ENCODE results near the gene ZNF428. TPM values are rescaled to one million over a fixed set of nuclear protein-coding genes. Genes with fewer than 3 reads are reported as not detected.
A peak's percentile ranks its signal among the peaks of the same experiment; 100 is the strongest.
"Not testable (repeated sequence)": the region's sequence is repeated elsewhere in the genome, so short reads cannot be mapped to it uniquely, and the experiment has no call there.

ZNF428 gene
- total RNA-seq, 6 experiments from 2014 or later, result 10.9 to 16.7 (median 13.3) TPM

DNA sequence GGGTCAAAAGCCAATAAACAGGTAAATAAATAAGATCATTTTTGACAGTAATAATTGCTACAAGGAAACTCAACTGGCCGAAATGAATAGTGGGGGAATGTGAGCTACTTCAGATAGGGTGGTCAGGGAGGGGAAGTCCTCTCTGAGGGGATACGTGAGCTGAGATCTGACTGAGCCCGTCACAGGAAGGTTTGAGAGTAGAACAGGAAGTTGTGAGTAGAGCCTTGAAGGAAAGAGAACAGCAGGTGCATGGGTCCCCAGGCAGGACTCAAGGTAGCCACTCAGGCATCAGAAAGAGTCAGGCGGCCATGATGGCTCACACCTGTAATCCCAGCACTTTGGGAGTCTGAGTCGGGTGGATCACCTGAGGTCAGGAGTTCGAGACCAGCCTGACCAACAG lies 29.8 kb downstream of the ZNF428 start:
- H3K36me3 ChIP-seq, result peaks cover 0 to 11% (median 2%) of the 10 kb centered on the region in 4 donors
- no peak overlapping the region for H3K27ac ChIP-seq

DNA sequence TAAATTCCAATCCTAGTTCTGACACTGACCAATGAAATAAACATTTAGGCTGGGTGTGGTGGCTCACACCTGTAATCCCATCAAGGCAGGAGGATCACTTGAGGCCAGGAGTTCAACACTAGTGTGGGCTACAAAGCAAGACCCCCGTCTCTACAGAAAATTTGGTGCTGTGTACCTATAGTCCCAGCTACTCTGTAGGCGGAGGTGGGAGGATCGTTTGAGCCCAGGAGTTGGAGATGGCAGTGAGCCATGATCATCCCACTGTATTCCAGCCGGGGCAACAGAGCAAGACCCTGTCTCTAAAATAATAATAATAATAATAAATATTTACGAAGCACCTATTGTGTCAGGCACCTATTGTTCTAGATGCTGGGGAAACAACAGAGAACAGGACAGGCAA lies 30.2 kb downstream of the ZNF428 start:
- intact Hi-C loops (cut with DNase I), result no loop called here

More for the DNA sequence above, 29.8 kb downstream of the ZNF428 start:
- H3K9me3 ChIP-seq, result no peaks in the 10 kb centered on the region
- TF ChIP-seq, protein P1, sequence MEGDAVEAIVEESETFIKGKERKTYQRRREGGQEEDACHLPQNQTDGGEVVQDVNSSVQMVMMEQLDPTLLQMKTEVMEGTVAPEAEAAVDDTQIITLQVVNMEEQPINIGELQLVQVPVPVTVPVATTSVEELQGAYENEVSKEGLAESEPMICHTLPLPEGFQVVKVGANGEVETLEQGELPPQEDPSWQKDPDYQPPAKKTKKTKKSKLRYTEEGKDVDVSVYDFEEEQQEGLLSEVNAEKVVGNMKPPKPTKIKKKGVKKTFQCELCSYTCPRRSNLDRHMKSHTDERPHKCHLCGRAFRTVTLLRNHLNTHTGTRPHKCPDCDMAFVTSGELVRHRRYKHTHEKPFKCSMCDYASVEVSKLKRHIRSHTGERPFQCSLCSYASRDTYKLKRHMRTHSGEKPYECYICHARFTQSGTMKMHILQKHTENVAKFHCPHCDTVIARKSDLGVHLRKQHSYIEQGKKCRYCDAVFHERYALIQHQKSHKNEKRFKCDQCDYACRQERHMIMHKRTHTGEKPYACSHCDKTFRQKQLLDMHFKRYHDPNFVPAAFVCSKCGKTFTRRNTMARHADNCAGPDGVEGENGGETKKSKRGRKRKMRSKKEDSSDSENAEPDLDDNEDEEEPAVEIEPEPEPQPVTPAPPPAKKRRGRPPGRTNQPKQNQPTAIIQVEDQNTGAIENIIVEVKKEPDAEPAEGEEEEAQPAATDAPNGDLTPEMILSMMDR (IDR thresholded peaks at IDR 0.05), result no peak
- no peak for TF ChIP-seq POLR2A (IDR thresholded peaks at IDR 0.05)
- ATAC-seq, result no peak
- 58% methylated on average over 3 of the region's 6 CpGs for WGBS (ENCODE audit: insufficient coverage, low coverage, low lambda C conversion rate, missing lambda C conversion rate)
- H3K4me1 ChIP-seq, result peaks cover 0 to 12% (median 5%) of the 10 kb centered on the region in 4 donors
- H3K27me3 ChIP-seq, result no peaks in the 10 kb centered on the region
- no peak overlapping the region for H3K4me3 ChIP-seq
- DNase-seq, result no peak
- intact Hi-C loops (cut with DNase I), result no loop called here

DNA sequence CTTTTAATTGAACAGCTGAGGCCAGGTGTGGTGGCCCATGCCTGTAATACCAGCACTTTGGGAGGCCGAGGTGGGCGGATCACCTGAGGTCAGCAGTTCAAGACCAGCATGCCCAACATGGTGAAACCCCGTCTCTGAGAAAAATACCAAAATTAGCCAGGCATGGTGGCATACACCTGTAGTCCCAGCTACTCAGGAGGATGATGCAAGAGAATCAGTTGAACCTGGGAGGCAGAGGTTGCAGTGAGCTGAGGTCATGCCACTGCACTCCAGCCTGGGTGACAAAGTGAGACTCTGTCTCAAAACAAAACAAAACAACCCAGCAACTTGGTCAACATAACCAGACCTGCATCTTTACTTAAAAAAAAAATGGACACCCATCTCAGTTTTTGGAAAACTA lies 32.4 kb downstream of the ZNF428 start:
- H3K36me3 ChIP-seq, ATAC-seq: not testable (repeated sequence)
- WGBS (ENCODE audit: insufficient coverage, low coverage, low lambda C conversion rate, missing lambda C conversion rate), result no CpG with 5 or more reads among the region's 3 CpGs

More for the DNA sequence above, 30.2 kb downstream of the ZNF428 start:
- Histone ChIP-seq H3K4me3 (no peak overlapping the region), H3K4me1 (peaks cover 0 to 12% (median 5%) of the 10 kb centered on the region in 4 donors), H3K27ac (no peak overlapping the region), H3K27me3 (no peaks in the 10 kb centered on the region), H3K9me3 (no peaks in the 10 kb centered on the region), H3K36me3 (peaks cover 0 to 11% (median 2%) of the 10 kb centered on the region in 4 donors)
- DNase-seq (no peak), ATAC-seq (no peak)
- TF ChIP-seq, protein P1 (IDR thresholded peaks at IDR 0.05), result no peak
- TF ChIP-seq POLR2A (IDR thresholded peaks at IDR 0.05), result no peak
- WGBS (ENCODE audit: insufficient coverage, low coverage, low lambda C conversion rate, missing lambda C conversion rate), result 81% methylated on average over 5 of the region's 5 CpGs

DNA sequence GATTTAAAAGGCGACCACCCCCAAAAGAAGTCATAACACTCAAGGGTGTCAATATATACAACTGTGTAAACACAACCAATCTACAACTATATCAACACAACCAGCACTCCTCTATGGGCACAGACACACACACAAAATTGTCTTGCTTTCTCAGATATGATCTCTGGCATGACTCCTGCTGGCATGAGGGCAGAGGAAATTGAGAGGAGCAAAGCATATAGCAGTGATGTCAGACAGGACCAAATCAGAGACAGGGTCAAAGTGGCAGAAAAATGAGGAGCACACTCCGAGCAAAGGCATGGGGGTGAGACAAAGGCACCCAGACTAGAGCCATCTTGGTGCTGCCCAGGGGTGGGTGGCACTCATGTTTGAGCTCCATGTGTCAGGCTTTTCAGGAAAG lies 33.1 kb downstream of the ZNF428 start:
- Histone ChIP-seq H3K9me3 (no peaks in the 10 kb centered on the region), H3K4me1 (peaks cover 0 to 12% (median 4%) of the 10 kb centered on the region in 4 donors), H3K27ac (no peak overlapping the region), H3K4me3 (no peak overlapping the region), H3K36me3 (peaks cover 0 to 4% (median 0%) of the 10 kb centered on the region in 4 donors), H3K27me3 (no peaks in the 10 kb centered on the region)
- no peak for DNase-seq
- 81% methylated on average over 2 of the region's 2 CpGs for WGBS (ENCODE audit: insufficient coverage, low coverage, low lambda C conversion rate, missing lambda C conversion rate)
- ATAC-seq, result no peak
- TF ChIP-seq POLR2A (IDR thresholded peaks at IDR 0.05), result no peak
- TF ChIP-seq, protein P1 (IDR thresholded peaks at IDR 0.05), result no peak
- intact Hi-C loops (cut with DNase I), result no loop called here

More for the DNA sequence above, 32.4 kb downstream of the ZNF428 start:
- H3K4me3 ChIP-seq; DNase-seq; H3K27ac ChIP-seq; H3K27me3 ChIP-seq; H3K9me3 ChIP-seq; intact Hi-C loops (cut with DNase I): not testable (repeated sequence)
- H3K4me1 ChIP-seq, result peaks cover 0 to 12% (median 4%) of the 10 kb centered on the region in 4 donors

DNA sequence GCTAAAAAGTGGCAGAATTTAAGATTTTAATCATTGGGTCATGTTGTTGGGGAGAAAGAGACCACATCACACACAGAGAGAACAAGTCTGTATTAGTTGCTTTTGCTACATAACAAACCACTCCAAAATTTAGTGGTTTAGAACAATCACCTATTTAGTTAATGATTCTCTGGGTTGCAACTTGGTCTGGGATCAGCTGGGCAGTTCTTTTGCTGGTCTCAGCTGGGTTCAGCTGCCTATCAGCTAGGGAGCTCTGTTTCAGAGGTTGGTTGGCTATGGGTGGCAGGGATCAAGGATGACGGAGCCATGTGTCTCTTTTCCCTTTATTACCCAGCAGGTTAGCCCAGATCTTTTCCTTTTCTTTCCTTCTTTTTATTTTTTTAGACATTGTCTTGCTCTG lies 34.9 kb downstream of the ZNF428 start:
- H3K27ac ChIP-seq, result peak overlapping the region in 1 of 3 donors; percentile 40
- H3K4me1 ChIP-seq, result peaks cover 0 to 12% (median 4%) of the 10 kb centered on the region in 4 donors
- ATAC-seq (peak; percentile 54 to 88 (median 74)), DNase-seq (peak in 1 of 3 donors; percentile 56)
- intact Hi-C loops (cut with DNase I), result no loop called here
- H3K9me3 ChIP-seq, result no peaks in the 10 kb centered on the region
- 33% methylated on average over 1 of the region's 1 CpG for WGBS (ENCODE audit: insufficient coverage, low coverage, low lambda C conversion rate, missing lambda C conversion rate)
- TF ChIP-seq, protein P1 (IDR thresholded peaks at IDR 0.05), result no peak
- no peak for TF ChIP-seq POLR2A (IDR thresholded peaks at IDR 0.05)
- H3K4me3 ChIP-seq, result no peak overlapping the region
- no peaks in the 10 kb centered on the region for H3K36me3 ChIP-seq
- H3K27me3 ChIP-seq, result no peaks in the 10 kb centered on the region

All from right lobe of liver (tissue), 6 donors.